Inflammatory macrophage treated with lipopolysaccharide for 1 hour (primary cell): ENCODE data around the gene CCDC3.

Source experiments
- DNase-seq, 2 donors: peaks; one replicate each; pipeline ENCODE4 v3.0.0-alpha.2; 2020 to 2022

The CCDC3 gene

DNA sequence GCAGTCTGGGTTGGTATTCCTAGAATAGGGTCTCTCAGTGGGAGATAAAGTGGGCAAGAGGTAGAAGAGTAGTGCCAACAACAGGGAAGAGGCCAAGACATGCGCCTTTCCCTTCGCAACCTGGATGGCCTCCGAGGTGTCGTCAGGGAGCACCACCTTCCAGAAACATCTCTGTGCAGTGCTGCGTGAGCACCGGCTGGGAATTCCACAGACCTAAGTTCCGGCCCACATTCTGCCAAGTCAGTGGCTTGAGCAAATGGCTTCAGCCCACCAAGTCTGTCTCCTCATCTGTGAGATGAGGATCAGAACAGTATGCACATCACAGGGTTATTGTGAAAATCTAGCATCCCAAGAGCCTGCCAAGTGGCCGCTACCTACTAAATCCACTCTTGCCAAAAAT lies 40.6 kb downstream of the CCDC3 start:
- DNase-seq: no peak

DNA sequence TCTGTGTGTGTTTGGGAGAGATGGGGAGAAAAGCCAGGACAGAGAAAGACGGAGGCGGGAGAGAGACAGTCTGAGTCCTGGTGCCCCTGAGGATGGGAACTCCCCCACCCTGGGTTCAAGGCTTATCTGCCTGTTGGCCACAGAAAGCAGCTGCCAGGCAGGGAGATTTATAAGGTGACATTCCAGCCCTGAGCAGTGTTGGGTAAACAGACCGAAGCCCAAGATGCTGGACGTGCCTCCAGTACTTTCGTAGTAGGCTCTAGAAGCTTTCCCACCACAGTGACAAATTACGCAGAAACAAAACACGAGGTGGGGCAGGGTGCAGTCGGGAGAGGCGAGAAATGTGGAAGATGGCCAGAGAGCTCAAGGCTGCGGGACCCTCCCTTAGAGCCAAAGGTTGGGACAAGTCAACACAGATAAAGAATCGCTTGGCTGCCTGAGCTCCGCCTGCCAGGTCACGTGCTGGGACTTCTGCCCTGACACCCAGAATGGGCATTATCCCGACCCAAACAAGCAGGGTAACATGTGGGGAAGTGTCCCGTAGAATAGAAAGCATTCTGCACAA lies 41.1 kb downstream of the CCDC3 start:
- DNase-seq: no peak

DNA sequence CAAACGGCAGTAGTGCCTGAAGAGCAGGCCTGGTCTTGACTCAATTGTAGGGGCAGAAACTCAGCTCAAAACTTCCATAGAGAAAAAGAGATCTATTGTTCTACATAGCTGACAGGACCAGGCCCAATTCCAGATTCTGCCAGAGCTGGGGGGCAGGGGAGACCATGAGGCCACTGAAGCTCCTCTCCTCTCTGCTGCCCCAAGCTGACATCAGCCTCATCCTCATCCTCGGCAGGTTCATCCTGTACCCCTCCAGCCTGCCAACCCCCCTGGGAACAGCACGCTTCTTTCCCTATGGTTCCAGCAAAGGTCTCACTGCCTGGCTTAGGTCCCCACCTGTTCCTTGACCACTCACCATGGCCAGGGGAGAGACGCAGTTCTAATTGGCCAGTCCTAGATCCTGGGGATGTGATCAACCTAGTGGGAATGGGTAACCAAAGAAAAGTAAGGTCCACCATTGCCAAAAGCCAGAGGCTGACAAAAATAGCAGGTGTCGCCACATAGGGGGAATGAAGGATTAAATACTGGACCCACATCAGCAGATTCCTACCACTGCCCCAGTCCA lies 42.9 kb downstream of the CCDC3 start:
- no peak for DNase-seq

DNA sequence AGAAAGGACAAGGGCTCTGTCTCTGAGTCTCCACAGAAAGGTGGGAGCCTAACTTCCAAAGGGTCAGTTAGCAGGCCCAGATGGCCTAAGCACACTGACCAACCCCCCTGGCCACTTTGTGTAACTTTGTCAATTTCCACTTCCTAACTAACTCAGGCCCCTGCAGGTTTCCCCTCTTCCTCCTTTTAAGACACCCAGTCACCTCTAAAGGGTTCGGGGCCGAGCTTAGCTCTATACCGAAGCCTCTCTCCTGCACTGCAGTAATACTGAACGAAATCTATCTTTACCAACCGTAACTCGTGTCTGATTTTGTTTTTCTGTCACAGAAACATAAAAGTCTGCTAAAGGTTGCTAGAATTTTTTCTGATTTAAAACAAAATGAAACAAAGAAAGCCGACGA lies 44.4 kb downstream of the CCDC3 start:
- DNase-seq: no peak

DNA sequence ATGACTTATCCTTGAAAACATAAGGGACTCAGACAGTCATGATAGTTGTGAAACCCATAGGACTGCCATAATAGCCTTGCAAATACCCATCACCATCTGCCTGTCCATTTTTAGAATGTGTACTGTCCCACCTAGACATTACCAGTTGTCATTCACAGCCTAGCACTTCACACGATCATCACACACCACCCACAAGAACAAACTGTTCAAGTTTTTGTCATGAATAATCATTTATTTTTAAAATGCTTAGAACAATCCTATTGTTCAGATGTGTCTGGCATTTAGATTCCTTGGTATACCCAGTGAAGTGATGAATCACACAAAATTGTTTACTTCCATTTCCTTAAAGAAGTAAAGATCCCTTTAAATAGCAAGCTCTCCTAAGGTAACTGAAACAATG lies 46.6 kb downstream of the CCDC3 start:
- DNase-seq: no peak

DNA sequence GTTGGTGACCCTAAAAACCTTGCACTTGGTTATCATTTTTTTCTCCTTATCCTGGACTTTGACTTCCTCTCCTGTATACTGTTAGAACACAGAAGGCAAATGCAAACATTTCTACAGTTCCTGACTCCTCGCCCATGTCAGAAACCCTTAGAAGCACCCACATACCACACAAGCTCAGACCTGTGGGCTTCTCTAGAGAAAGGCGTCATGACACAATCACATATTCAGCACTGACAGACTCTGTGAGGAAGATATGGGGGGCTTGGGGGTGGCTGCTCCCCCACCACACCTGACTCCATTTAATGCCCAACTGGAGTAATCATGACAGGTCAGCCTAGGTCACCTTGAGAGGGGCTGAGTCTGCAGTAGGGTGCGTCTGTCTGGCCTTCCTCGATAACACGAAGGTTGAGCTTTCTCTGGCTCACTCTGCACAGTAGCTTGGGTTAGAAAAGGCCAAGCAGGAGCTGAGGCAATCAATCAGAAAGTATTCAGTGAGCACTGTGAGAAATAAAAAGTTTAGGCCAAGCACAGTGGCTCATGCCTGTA lies 50.9 kb downstream of the CCDC3 start:
- no peak for DNase-seq

DNA sequence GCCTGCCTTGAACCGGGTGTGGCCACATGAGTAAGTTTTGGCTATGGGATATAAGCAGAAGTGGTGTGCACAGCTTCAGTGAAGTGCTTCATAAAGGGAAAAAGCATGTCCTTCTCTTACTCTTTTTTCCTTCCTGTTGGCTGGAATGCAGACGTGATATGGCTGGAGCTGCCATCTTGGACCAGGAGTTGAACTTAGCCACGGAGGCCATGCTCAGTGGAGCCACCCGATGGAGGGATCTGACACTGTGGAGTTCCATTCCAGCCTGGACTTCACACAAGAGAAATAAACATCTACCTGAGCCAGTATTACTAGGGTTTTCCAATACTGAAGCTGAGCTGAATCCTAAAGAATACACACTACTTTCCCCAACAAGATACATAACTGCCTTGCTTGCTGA lies 52.3 kb downstream of the CCDC3 start:
- DNase-seq: no peak

DNA sequence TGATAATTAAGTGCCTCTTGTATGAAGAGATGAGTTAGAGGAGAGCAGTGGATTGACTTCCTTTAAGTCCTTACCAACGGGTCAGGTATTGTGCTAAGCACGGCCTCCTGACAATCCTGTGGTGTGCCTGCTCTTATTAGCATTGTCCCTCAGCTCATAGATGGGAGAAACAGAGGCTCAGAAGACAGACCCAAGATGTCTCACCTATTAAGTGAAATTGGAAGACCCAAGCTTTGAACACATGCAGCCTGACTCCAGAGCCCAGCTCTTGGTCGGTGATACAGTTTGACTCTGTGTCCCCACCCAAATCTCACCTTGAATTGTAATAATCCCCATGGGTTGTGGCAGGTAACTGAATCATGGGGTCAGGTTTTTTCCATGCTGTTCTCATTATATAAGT lies 53.8 kb downstream of the CCDC3 start:
- DNase-seq: no peak

DNA sequence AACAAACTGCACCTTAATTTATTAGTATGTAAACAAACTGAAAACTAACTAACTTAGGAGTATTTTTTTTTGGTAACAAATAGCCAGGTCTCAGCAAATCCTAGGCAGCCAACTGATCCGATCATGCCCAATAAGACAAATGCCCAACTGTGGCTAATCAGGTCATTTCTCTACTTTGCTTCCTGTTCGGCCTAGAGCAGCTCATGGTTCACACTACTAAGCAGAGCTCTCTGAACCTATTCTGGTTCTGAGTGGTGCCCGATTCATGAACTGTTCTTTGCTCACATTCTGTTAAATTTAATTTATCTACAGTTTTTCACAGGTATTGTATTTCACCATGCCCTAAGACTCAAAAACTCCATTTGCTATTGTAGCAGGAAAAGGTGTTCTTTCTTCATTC lies 55.1 kb downstream of the CCDC3 start:
- no peak for DNase-seq

DNA sequence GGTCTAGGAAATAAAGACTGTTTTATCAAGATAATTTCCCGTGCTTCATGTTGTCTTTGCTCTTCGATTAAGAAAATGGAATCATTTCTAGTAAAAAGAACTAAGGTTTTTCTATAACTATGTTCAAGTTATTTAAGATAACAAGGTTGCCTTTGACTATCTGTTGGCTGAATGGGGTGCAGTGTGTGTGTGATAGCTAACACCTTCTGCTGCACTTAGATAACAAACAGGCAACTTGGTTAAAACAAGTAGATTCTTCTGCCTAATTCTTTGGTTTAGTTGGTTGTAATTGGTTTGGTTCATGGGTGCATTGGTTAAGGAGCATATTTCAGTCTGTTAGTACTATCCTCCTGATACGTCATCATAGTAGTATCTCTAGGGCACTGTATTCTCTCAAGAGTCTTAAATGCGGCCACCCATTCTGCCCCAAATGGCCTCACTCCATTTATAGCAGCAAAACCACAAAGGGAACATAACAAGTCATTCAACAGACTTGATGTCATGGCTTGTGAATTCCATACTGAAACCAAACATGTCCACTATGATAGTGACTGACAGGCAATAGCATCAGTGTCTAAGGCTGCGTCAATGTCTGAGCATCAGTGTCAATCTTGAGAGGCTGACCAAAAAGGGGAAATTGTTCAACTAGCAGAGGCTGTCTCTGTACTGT lies 55.7 kb downstream of the CCDC3 start:
- DNase-seq: no peak

DNA sequence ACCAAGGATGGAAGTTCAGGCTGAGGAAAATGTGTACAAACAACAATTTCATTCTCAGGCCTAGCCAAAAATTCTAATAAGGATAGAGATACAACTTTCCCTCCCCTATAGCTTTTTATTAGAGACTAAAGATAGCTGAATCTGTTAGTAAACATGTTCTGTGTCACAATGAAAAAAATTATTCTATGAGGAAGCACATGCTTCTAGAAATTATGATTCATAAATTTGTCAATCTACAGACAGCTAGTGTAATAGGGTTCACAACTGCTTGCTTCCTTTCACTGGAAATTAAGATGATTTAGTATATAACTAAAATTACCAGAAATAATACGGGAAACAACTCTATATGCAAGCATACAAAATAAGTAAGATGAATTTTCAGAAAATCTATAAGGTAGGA lies 56.6 kb downstream of the CCDC3 start:
- no peak for DNase-seq

DNA sequence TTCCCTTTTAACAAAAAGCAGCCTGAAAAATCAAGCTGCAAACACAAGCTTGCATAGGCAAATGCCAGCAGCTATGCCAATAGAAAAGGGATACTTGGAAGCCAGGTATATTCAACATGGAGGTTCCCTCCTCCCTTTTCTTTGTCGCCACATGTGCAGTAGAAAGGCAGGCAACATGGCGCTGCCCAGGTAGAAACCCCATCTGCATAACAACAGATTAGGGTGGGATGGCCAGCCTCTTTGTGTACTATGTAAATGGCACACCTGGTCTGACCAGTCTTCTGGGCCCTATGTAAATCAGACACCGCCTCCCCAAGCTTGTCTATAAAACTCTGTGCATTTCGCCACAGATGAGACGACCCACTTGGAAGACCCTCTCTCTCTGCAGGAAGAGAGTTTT lies 58.1 kb downstream of the CCDC3 start:
- DNase-seq: no peak

DNA sequence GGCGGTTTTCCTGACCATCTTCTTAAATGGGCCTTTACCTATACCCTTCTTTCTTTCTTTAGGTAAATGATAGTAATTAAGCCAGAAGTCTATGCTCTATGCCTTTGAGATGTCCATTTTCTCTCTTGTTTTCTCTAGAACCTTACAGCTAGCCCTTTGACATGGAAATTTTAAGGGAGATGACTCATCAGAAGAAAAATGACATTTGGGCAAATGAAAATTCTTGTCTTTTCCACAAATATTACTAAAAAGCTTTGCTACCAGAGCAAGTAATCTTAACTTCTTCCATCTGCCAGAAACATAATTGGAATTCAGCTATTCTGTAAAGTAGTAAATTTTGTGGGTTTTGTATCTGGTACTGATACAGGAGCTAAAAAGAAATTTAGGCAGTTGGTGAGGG lies 59.5 kb downstream of the CCDC3 start:
- no peak for DNase-seq

DNA sequence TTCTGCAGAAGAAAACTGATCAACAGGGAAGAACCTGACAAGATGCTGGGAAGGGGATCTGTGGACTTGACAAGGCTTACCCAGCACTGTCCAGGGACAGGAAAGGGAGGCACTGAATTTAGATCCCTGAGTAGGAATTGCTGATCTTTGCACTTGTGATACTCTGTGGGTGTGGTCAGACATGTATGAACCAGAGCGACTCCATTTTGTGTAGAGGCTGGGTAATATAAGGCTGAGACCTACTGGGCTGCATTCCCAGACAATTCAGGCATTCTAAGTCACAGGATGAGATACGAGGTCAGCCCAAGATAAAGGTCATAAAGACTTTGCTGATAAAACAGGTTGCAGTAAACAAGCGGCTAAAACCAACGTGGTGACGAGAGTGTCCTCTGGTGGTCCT lies 60.7 kb downstream of the CCDC3 start:
- no peak for DNase-seq

DNA sequence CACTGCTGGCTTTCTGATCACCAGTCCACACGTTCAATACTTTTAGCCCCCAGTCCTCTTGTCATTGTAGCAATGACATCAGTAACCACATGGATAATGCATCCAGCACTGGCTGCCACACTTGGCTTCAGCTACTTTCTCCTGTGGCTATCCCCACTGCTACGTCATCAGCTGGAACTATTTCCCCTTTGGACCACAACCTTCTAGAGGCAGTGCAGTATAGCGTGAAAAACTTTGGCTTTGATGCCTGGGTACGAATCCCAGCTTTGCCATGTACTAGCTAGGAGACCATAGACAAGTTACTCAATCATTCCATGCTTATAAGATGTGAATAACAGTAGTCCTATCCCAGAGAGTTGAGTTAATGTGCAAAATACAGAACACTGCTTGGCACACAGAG lies 63.2 kb downstream of the CCDC3 start:
- no peak for DNase-seq

DNA sequence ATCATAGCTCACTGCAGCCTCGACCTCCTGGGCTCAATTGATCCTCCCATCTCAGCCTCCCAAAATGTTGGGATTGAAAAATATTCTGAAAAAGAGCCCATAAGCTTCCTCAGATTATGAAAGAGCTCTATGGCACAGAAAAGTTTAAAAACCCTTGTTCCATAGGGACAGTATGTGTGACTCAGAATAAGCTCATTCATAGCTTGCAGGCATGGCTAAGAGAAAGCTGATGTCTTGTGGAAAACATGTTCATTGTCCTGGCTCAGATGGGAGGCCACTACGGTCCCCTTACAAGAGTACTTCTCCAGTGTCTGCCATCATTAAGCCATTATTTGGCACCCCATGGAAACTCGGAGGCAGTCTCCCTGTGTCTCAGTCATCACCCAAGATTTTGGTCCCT lies 64.0 kb downstream of the CCDC3 start:
- no peak for DNase-seq

DNA sequence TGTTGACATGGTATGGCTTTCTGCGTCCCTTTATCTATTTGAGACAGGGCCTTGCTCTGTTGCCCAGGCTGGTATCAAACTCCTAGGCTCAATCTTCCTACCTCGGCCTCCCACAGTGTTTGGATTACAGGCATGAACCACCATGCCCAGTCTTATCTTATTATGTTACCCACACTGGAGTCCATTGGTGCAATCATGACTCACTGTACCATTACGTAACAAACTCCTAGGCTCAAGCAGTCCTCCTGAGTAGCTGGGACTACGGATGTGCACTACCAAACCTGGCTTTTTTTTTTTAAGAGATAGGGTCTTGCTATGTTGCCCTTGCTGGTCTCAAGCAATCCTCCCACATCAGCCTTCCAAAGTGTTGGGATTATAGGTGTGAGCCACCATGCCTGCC lies 66.7 kb downstream of the CCDC3 start:
- peak; percentile 28 to 41 for DNase-seq

DNA sequence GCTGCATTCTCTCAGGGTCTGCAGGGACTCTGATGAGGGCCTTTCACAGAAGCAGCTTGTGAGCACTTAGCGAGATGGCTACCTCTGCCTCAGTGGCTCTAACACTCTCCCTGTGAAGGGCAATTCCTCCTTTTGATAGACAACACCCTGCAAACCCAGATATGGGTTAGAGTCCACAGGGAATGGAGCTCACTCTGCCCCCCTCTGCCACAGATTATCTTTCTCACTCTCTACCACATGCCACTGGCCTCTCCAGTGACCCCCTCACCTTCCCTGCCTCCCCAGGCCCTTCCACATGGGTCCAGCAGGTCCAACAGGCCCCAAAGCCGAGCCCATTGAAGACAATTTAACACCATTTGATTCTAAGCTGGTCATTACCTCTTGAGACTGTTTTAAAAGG lies 72.1 kb downstream of the CCDC3 start:
- no peak for DNase-seq

DNA sequence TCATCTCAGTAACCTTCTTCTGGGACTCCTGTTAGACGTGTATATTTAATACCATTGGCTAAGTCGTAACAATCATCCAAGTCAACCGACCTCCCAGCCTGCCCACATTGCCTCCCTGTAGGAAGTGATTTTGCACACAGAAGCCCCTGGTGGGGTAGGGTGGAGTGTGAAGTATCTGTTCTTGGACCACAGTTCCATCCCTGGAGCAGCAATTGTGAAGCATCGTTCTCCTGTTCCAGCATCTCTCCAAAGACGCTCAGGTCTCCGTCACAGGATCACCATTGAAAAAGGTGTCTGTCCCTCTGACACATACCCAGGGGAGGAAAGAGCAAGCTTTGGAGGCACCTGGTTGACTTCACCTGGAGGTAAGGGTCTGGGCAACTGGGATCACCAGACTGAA lies 72.9 kb downstream of the CCDC3 start:
- no peak for DNase-seq

DNA sequence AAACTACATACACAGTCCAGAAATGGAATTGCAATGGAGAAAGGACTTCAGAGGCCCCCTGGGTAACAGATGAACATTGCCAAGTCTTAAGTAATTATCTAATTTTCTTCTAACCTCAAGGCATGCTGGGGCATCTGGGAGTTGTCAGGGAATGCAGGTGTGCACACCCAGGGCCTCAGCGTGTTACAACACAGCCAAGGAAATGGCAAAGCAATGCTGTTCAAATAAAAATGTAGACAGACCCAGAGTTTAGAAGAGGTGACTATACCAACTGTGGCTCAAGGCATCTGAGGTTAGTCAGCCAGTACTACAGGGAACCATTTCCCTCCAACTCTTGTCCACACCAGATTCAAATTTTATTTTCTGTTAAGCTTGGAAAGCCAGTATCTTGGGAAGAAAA lies 73.6 kb downstream of the CCDC3 start:
- DNase-seq: no peak

DNA sequence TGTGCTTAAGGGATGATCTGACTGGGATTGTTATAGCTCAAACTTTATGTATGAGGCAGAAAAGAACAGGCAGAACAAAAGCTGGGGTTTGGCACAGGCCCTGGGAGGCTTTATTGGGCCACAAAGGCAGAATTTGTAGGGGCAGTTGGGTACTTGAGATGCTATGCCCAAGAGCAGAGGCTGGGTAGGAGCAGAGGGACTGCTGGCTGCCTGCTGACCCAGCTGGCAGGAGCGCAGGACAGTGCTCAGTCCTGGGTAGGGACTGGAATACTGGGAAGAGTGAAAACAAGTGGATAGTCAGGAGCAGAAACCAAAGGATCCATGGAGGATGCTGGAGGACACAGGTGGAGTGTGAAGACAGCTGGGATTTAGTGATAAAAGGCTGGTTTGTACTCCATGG lies 75.7 kb downstream of the CCDC3 start:
- no peak for DNase-seq

DNA sequence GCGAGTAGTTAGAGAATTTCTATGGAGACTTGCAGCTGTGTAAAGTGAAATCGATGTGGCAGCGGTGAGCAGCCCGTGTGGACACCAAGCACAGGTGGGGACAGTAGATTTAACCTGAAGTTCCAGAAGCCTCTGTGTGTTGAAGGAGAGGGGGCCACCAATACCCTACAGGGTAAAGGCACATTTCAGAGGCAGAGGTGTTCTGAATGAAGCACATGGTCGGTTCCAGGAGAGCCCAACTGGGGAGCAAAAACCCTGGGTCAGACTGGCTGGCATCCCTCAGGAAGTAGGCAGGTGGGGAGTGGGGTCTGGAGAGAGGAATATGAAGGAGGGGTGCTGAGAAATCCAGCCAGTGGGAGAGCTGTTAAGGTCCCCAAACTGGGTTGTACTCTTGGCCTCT lies 76.6 kb downstream of the CCDC3 start:
- DNase-seq: no peak

DNA sequence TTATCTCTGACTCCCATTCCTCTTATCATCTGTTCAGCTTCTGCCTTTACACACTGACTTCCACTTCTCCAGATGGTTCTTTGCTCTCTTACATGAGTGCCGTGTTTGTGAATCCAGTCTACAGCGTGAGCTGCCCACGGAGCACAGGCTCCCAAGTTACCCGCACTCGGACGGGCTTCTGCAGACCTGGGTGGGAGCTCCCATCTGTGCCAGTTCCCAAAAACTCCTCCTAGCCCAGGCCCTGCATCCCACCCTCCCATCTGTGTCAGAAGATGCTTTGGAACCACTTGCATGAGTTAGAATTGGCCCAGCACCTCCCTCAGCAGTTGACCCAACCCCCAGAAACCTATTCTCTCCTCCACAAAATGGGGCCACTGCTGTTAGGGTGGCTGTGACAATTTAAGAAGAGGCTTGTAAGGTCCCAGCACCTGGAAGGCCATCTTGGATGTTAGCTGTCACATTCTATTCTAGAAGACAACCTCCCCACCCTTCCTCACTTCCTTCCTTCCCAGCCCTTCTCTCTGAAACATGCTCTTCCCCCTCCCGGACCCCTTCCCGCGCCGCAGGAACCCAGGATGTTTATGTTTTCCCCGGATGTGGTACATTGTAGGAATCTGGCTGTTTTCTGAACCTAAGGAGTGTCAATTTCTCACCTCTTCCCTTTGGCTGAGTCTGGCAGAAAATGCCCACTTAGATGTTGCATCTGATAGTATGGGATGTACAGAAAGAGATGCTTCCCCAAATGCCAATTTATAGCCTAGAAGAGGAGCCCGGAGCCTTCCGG lies 79.2 kb downstream of the CCDC3 start:
- no peak for DNase-seq

DNA sequence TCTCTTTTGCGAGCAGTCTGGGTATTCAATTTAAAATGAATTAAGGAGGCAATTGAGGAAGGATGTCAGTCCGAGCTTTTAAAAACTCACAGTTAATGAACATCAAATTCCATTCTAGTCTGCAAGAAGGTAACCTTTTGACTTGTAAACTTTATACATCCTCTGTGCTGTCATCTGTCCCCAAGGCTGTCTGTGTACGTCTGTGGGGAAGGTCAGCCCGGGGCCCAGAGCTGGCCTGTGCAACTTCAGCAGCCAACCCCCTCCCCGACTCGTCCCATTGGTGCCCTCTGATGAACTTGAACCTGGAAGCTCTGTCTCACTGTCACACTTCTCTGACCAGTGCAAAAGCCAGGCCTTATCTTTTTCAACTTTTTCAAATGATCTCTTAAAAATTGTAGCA lies 80.3 kb downstream of the CCDC3 start:
- DNase-seq: no peak
